HG03066 (cell line): ENCODE results near the gene BPIFB3.

ENCODE experiments used
- ATAC-seq: cut with Tn5 transposase; IDR thresholded peaks from one replicate; pipeline ENCODE4 v1.9.1; 2021; ENCODE audit warnings: low read depth; ENCODE audit not compliant: unreplicated experiment

The BPIFB3 gene

DNA sequence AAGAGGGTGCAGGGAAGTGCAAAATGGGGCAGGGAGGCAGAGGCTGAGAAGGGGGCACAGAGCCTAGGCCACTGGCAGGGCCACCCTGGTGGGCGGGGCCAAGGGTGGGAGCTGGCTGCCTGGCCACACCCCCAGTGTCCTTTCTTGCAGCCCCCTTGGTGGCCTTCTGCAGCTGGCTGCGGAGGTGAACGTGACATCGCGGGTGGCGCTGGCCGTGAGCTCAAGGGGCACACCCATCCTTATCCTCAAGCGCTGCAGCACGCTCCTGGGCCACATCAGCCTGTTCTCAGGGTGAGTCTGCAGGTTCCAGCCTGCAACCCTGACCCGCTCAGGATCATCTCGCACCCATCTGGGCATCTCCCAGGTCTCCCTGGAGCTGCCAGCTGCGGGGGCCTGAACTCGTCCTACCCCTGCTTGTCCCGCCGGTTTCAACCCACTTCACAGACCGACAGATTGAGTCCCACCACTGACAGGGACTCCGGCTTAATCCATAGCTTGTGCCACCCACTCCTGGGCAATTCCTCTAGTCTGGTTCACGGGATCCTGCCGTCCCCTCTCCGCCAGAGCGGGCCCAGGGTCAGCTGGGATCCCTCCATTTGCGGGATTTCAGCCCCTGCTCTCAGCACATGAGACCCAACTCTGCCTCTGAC, 6.2 kb downstream of the BPIFB3 start:
- ATAC-seq, result no peak

GRCh38 chr20:33061658-33062028, 7.9 kb downstream of the BPIFB3 start:
- no peak for ATAC-seq

DNA sequence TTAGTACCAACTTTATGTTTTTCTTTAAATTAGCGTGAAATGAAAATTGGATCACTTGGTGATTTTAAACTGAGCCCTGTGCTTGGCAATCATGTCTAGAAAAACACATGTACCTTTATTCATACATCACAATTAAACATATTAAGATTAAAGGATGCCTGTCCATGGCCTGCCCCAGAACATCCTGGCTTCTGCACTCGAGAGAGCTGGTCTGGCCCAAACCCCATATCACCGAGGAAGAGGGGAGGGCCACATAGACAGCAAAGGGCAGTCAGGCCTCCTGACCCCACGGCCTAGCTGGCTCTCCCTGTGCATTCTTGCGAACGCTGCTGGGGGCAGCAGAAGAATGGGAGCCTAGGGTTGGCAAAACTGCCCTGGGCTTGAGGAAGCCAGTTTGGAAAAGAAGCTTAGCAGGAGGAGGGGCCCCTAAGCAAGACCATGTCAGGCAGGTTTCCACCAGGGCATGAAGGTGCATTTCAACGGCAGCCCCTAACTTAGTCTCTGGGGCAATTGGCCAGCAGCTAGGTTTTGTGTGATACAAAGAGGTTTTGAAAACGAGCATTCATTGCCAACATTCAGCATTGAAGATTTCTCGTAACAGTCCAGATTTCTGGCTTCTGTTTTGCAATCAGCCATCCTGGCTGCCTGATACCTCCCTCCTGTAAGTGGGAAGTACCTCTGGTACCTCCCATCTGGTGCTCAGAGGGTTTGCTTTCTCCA, 8.6 kb downstream of the BPIFB3 start:
- no peak for ATAC-seq

DNA sequence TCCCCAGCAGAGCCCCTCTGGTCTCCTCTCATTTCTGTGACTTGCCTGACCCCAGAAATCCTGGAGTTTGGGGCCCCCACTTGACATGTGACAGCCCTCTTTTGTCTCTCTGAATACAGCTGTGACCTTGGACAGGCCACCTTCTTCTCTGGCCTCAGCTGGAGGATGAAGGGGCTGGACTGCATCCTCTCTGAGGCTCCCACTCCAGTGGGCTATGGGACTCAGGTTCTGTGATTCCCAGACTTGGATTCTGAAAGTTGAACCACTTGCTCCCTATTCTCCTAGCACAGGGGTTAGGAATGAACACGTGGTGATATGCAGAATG, 9.1 kb downstream of the BPIFB3 start:
- ATAC-seq, result no peak

- ATAC-seq, result no peak
Observed at GRCh38 chr20:33063271-33063670, 9.6 kb downstream of the BPIFB3 start.

DNA sequence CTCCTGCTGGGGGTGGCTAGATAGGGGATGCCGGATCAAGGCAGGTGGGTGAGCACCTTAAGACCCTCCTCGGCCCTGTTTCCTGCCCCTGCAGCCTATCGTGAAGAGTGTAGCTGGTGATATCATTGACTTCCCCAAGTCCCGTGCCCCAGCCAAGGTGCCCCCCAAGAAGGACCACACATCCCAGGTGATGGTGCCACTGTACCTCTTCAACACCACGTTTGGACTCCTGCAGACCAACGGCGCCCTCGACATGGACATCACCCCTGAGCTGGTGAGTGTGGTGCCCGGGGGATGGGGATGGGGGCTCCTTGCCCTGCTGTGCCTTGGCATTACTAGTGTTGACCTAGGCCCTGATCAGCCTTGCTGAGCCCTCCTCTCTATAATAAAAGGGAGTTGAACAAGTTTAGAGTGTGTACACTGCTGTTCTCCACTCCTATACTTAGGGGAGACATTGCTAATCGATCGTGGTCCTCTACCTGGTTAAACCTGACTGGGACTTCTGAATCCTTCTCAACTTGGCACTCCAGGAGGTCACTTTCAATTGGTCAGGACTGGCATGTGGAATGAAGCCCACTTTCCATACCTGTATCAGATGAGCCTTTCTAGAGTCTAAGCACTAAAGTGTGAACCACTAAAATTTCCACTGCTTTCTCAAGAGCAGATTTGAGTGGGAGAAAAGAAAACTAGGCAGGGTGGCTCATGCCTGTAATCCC, 11.0 kb downstream of the BPIFB3 start:
- no peak for ATAC-seq

- ATAC-seq, result no peak
Observed at GRCh38 chr20:33065785-33066184, 12.1 kb downstream of the BPIFB3 start.

- no peak for ATAC-seq
Observed at GRCh38 chr20:33067806-33068205, 14.1 kb downstream of the BPIFB3 start.

- no peak for ATAC-seq
Observed at GRCh38 chr20:33068251-33068939, 14.7 kb downstream of the BPIFB3 start.

GRCh38 chr20:33069673-33070072, 16.0 kb downstream of the BPIFB3 start:
- ATAC-seq, result no peak

GRCh38 chr20:33070111-33071053, 16.7 kb downstream of the BPIFB3 start:
- ATAC-seq, result no peak

DNA sequence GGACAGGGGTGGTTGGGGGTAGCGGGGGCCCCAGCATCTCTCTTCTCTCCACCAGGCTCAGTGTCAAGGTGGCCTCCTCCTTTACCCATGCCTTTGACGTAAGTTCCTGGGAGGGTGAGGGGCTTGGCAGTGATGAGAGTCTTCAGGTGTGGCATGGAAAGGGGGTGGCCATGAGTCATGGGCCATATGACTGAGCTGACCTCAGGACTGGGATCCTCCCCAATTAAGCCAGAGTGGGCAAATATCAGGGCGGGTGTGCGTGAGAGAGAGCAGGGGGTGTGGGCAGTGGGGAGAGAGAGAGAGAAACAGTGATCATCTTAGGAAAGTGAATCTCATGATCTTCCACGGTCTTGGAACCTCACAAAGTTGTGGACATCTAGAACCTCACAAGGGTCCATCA, 17.5 kb downstream of the BPIFB3 start:
- ATAC-seq, result no peak

DNA sequence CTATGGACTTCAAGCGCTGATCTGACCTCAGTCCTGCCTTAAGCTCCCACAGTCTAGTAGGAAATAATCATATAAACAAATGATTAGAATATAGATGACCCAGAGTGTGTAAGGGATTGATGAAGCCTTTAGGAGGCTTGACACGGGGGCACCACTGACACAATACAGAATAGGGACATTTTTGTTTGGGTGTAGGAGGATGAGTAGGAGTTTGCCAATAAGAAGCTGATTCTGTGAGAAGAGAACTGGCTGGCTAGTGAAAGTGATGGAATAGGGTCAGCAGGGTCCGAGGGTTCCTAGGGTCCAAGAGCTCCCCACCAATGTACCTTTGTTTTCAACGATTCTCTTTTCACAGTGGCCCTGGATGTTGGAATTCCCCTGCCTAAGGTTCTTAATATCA, 18.7 kb downstream of the BPIFB3 start:
- no peak for ATAC-seq

GRCh38 chr20:33072813-33073212, 19.1 kb downstream of the BPIFB3 start:
- no peak for ATAC-seq

GRCh38 chr20:33074675-33075074, 21.0 kb downstream of the BPIFB3 start:
- ATAC-seq, result no peak

DNA sequence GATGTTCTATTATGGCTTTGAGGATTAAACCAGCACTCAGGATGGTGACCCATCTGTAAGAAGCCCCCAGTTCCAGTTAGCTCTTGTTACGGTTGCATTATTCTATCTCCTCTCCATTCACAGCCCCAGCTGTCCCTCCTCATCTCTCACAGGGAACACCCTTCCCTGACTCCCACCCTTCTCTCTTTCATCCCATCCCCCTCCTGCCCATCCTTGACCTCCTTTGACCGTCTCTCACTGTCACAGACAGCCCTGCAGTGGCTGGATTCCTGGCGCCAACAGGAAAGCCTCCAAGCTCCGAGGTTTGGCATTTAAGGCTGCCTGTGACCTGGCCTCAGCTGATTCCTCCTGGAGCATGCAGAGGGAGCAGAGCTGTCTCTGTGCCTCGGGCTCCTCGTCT, 21.6 kb downstream of the BPIFB3 start:
- ATAC-seq, result no peak

GRCh38 chr20:33076662-33077372, 23.1 kb downstream of the BPIFB3 start:
- ATAC-seq, result no peak

GRCh38 chr20:33079259-33079658, 25.6 kb downstream of the BPIFB3 start, which contains the start of gene BPIFB4:
Gene BPIFB4, plus strand, starts transcription at chr20:33079643. Its CDS starts 1,884 bp downstream, at chr20:33081527.
- no peak for ATAC-seq

- ATAC-seq, result no peak
Observed at GRCh38 chr20:33081411-33082154, 27.9 kb downstream of the BPIFB3 start.
